Measurements from ENCODE around the gene ADAT1. TPM values are rescaled to one million over a fixed set of nuclear protein-coding genes. Genes with fewer than 3 reads are reported as not detected.

Gene ADAT1
- total and polyA plus RNA-seq, 7 experiments from 2014 or later = 35.6 to 69.4 (median 47.4) TPM

DNA sequence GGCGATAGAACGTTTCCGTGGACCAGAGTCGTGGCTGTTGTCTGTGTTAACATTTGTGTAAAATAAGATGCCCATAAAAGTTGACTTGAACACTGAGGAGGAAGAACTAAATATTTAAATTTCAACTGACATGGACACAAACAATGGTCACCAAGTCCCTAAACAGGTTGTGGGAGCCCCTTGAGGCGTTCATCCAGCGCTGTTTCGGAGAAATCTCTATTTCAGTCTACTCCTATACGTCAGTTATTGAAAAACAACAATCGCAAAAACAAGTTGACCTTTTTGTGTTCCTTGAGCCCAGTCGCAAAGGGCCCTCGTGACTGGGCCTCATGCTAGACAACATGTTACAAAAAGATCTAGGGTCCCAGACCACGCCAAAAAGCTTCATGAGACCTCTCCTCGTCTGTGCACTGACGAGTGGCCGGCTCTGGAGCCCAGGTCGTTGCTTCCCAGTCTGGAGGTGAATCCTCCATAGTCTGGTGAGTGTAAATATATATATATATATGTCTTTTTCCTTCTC, 66.6 kb downstream of the ADAT1 start:
- Histone ChIP-seq H3K27me3 (ENCODE audit: control insufficient read depth in 2 of 2, insufficient read depth in 2 of 2, low read length in 2 of 2) (no peaks in the 10 kb centered on the region), H3K4me3 (ENCODE audit: low read length) (peak overlapping the region; percentile 84), H3K9me3 (ENCODE audit: control insufficient read depth in 2 of 3, low read length in 3 of 3) (no peaks in the 10 kb centered on the region), H3K36me3 (ENCODE audit: control insufficient read depth in 2 of 3, insufficient read depth in 3 of 3, low read length in 3 of 3) (no peaks in the 10 kb centered on the region), H3K4me1 (ENCODE audit: control insufficient read depth in 2 of 2, insufficient read depth in 2 of 2, low read length in 2 of 2) (peaks cover 10% of the 10 kb centered on the region in 2 donors), H3K27ac (ENCODE audit: low read depth, low read length) (peak overlapping the region; percentile 66)
- no peaks in the 10 kb centered on the region for H3K36me3 Mint-ChIP-seq
- DNase-seq (no peak), ATAC-seq (no peak)
- peak overlapping the region; percentile 81 to 97 (median 89) for H3K27ac Mint-ChIP-seq
- intact Hi-C loops (cut with micrococcal nuclease) = loop anchor here (1.0 to 5.0 kb wide), 14 partner anchors 10 to 1635 kb away; partner anchors contain the start of genes ADAT1 (in 2 of the 2), CFDP1 (in 2 of the 2), GABARAPL2 (in 2 of the 2) and KARS1 (in 2 of the 2)
- no peaks in the 10 kb centered on the region for H3K9me3 Mint-ChIP-seq
- H3K4me3 Mint-ChIP-seq = peak overlapping the region; percentile 74 to 93 (median 88)
- peaks cover 5 to 14% (median 10%) of the 10 kb centered on the region in 7 donors for H3K4me1 Mint-ChIP-seq
- H3K27me3 Mint-ChIP-seq = peaks cover 0 to 33% (median 5%) of the 10 kb centered on the region in 5 donors
- CTCF ChIA-PET = interaction anchor here (0.6 to 1.1 kb wide), 5 partner anchors 10 to 91 kb away, joined by 3 to 4 read pairs (median 3); partner anchors contain the start of genes GABARAPL2 and TMEM170A
- POLR2A ChIA-PET = interaction anchor here (0.8 to 4.6 kb wide), 5 partner anchors 10 to 123 kb away, joined by 4 to 36 read pairs (median 10); partner anchors contain the start of genes ADAT1, CFDP1, GABARAPL2 and KARS1

- no peaks in the 10 kb centered on the region for H3K27me3 ChIP-seq (ENCODE audit: control insufficient read depth in 2 of 2, insufficient read depth in 2 of 2, low read length in 2 of 2)
- peak within 1 kb of the TSS; percentile 66 for H3K27ac ChIP-seq (ENCODE audit: low read depth, low read length)
- H3K36me3 ChIP-seq (ENCODE audit: control insufficient read depth in 2 of 3, insufficient read depth in 3 of 3, low read length in 3 of 3) = no peaks in the 10 kb centered on the region
- intact Hi-C loops (cut with micrococcal nuclease) = loop anchor here (1.0 to 5.0 kb wide), 14 partner anchors 10 to 1635 kb away; partner anchors contain the start of genes ADAT1 (in 2 of the 2), CFDP1 (in 2 of the 2), GABARAPL2 (in 2 of the 2) and KARS1 (in 2 of the 2)
- POLR2A ChIA-PET = interaction anchor here (0.8 to 4.6 kb wide), 5 partner anchors 10 to 122 kb away, joined by 3 to 36 read pairs (median 10); partner anchors contain the start of genes ADAT1, CFDP1, GABARAPL2 and KARS1
- H3K4me1 ChIP-seq (ENCODE audit: control insufficient read depth in 2 of 2, insufficient read depth in 2 of 2, low read length in 2 of 2) = peaks cover 10% of the 10 kb centered on the region in 2 donors
- no peaks in the 10 kb centered on the region for H3K9me3 Mint-ChIP-seq
- CTCF ChIA-PET = interaction anchor here (0.6 to 1.1 kb wide), 6 partner anchors 11 to 91 kb away, joined by 3 to 4 read pairs (median 3); partner anchors contain the start of genes GABARAPL2 and TMEM170A
- peak within 1 kb of the TSS; percentile 81 to 97 (median 89) for H3K27ac Mint-ChIP-seq
- peaks cover 5 to 14% (median 10%) of the 10 kb centered on the region in 7 donors for H3K4me1 Mint-ChIP-seq
- peaks cover 0 to 33% (median 5%) of the 10 kb centered on the region in 5 donors for H3K27me3 Mint-ChIP-seq
- H3K4me3 ChIP-seq (ENCODE audit: low read length) = peak within 1 kb of the TSS; percentile 84
- H3K9me3 ChIP-seq (ENCODE audit: control insufficient read depth in 2 of 3, low read length in 3 of 3) = no peaks in the 10 kb centered on the region
- peak; percentile 91 to 97 (median 93) for DNase-seq
- H3K36me3 Mint-ChIP-seq = no peaks in the 10 kb centered on the region
- peak within 1 kb of the TSS; percentile 74 to 93 (median 88) for H3K4me3 Mint-ChIP-seq
- peak; percentile 98 for ATAC-seq
Measured at GRCh38 chr16:75555707-75556430, 67.2 kb downstream of the ADAT1 start, which contains the start of gene TMEM231. TMEM231 (minus strand) TSS chr16:75556252; CDS start chr16:75556209, 43 bp downstream.

- intact Hi-C loops (cut with micrococcal nuclease) = loop anchor here (5.0 kb wide), 4 partner anchors 93 to 1258 kb away; partner anchors contain the start of genes PSMD7 (in 1 of the 2), TMEM170A (in 1 of the 2), ZFP1 (in 1 of the 2) and ZNRF1 (in 1 of the 2)
- Histone ChIP-seq H3K4me3 (ENCODE audit: low read length) (peak overlapping the region; percentile 84), H3K27me3 (ENCODE audit: control insufficient read depth in 2 of 2, insufficient read depth in 2 of 2, low read length in 2 of 2) (no peaks in the 10 kb centered on the region), H3K9me3 (ENCODE audit: control insufficient read depth in 2 of 3, low read length in 3 of 3) (no peaks in the 10 kb centered on the region), H3K4me1 (ENCODE audit: control insufficient read depth in 2 of 2, insufficient read depth in 2 of 2, low read length in 2 of 2) (peaks cover 10 to 11% of the 10 kb centered on the region in 2 donors), H3K36me3 (ENCODE audit: control insufficient read depth in 2 of 3, insufficient read depth in 3 of 3, low read length in 3 of 3) (no peaks in the 10 kb centered on the region), H3K27ac (ENCODE audit: low read depth, low read length) (peak overlapping the region; percentile 66)
- H3K9me3 Mint-ChIP-seq = no peaks in the 10 kb centered on the region
- H3K4me1 Mint-ChIP-seq = peaks cover 5 to 14% (median 10%) of the 10 kb centered on the region in 7 donors
- no peak for ATAC-seq
- peak overlapping the region in 7 of 9 donors; percentile 19 to 90 (median 81) for H3K27ac Mint-ChIP-seq
- peak in 1 of 9 donors; percentile 29 for DNase-seq
- POLR2A ChIA-PET = interaction anchor here (0.9 to 4.6 kb wide), 4 partner anchors 11 to 93 kb away, joined by 3 to 36 read pairs (median 13); partner anchors contain the start of genes ADAT1, GABARAPL2, KARS1 and TERF2IP
- no peaks in the 10 kb centered on the region for H3K36me3 Mint-ChIP-seq
- CTCF ChIA-PET = interaction anchor here (1.1 kb wide), 5 partner anchors 21 to 93 kb away, joined by 3 to 4 read pairs (median 3); partner anchors contain the start of gene TMEM170A
- H3K4me3 Mint-ChIP-seq = peak overlapping the region; percentile 74 to 93 (median 88)
- peaks cover 0 to 33% (median 5%) of the 10 kb centered on the region in 5 donors for H3K27me3 Mint-ChIP-seq
Measured at GRCh38 chr16:75555213-75555706, 67.8 kb downstream of the ADAT1 start.

GRCh38 chr16:75552951-75553350, 70.1 kb downstream of the ADAT1 start:
- CTCF ChIA-PET = no interaction called here
- Mint-ChIP-seq H3K27me3 (peaks cover 3 to 21% (median 10%) of the 10 kb centered on the region in 5 donors), H3K36me3 (no peaks in the 10 kb centered on the region), H3K4me3 (no peak overlapping the region), H3K4me1 (peaks cover 5 to 20% (median 10%) of the 10 kb centered on the region in 7 donors), H3K9me3 (no peaks in the 10 kb centered on the region), H3K27ac (no peak overlapping the region)
- Histone ChIP-seq H3K27me3 (ENCODE audit: control insufficient read depth in 2 of 2, insufficient read depth in 2 of 2, low read length in 2 of 2) (no peaks in the 10 kb centered on the region), H3K27ac (ENCODE audit: low read depth, low read length) (no peak overlapping the region), H3K4me3 (ENCODE audit: low read length) (no peak overlapping the region), H3K36me3 (ENCODE audit: control insufficient read depth in 2 of 3, insufficient read depth in 3 of 3, low read length in 3 of 3) (no peaks in the 10 kb centered on the region), H3K4me1 (ENCODE audit: control insufficient read depth in 2 of 2, insufficient read depth in 2 of 2, low read length in 2 of 2) (peaks cover 10 to 13% of the 10 kb centered on the region in 2 donors), H3K9me3 (ENCODE audit: control insufficient read depth in 2 of 3, low read length in 3 of 3) (no peaks in the 10 kb centered on the region)
- intact Hi-C loops (cut with micrococcal nuclease) = no loop called here
- DNase-seq (no peak), ATAC-seq (no peak)
- POLR2A ChIA-PET = interaction anchor here (0.6 to 1.6 kb wide), 2 partner anchors 84 to 95 kb away, joined by 3 to 4 read pairs; partner anchors contain the start of genes KARS1 and TERF2IP

DNA sequence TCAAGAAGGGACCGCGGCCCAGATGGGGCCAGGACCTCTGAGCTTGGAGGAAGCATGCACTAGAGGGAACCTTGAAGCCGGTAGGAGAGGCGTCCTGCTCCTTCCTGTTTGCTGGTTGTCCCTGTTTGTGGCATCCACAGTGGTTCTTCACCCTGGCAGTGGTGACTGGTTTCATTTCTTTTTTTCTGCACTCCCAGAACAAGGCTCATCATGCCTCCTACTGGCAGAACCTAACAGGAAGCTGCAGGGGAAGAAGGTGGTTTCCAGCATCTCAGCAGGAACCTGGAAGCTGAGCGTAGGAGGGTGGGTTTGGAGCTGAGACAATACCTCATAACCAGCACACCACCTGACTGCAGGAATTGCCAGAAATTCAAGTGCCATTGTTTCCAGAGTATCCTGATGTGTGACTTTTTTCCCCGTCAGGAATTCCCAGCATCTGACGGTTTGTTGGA, 72.8 kb downstream of the ADAT1 start:
- Histone ChIP-seq H3K27me3 (ENCODE audit: control insufficient read depth in 2 of 2, insufficient read depth in 2 of 2, low read length in 2 of 2) (no peaks in the 10 kb centered on the region), H3K4me1 (ENCODE audit: control insufficient read depth in 2 of 2, insufficient read depth in 2 of 2, low read length in 2 of 2) (peaks cover 2 to 8% of the 10 kb centered on the region in 2 donors), H3K9me3 (ENCODE audit: control insufficient read depth in 2 of 3, low read length in 3 of 3) (no peaks in the 10 kb centered on the region), H3K36me3 (ENCODE audit: control insufficient read depth in 2 of 3, insufficient read depth in 3 of 3, low read length in 3 of 3) (no peaks in the 10 kb centered on the region), H3K4me3 (ENCODE audit: low read length) (no peak overlapping the region), H3K27ac (ENCODE audit: low read depth, low read length) (no peak overlapping the region)
- ChIA-PET POLR2A (no interaction called here), CTCF (interaction anchor here (0.6 to 1.4 kb wide), 3 partner anchors 19 to 316 kb away, joined by 3 read pairs; no protein-coding TSS in a partner anchor)
- DNase-seq = peak in 5 of 9 donors; percentile 7 to 36 (median 15)
- H3K36me3 Mint-ChIP-seq = peaks cover 0 to 3% (median 0%) of the 10 kb centered on the region in 5 donors
- peak; percentile 83 for ATAC-seq
- H3K9me3 Mint-ChIP-seq = no peaks in the 10 kb centered on the region
- H3K4me3 Mint-ChIP-seq = no peak overlapping the region
- H3K27ac Mint-ChIP-seq = peak overlapping the region in 1 of 9 donors; percentile 55
- intact Hi-C loops (cut with micrococcal nuclease) = no loop called here
- H3K4me1 Mint-ChIP-seq = peaks cover 0 to 12% (median 4%) of the 10 kb centered on the region in 7 donors
- H3K27me3 Mint-ChIP-seq = peaks cover 5 to 22% (median 10%) of the 10 kb centered on the region in 5 donors

All from naive thymus-derived CD4-positive, alpha-beta T cell (primary cell).